HG03521 (cell line): Measurements from ENCODE around the gene MED27.

Experiments used
- ATAC-seq: cut with Tn5 transposase; IDR thresholded peaks from one replicate; pipeline ENCODE4 v1.9.1; 2021; ENCODE audit warnings: mild to moderate bottlenecking, moderate library complexity; ENCODE audit not compliant: unreplicated experiment

The MED27 gene

DNA sequence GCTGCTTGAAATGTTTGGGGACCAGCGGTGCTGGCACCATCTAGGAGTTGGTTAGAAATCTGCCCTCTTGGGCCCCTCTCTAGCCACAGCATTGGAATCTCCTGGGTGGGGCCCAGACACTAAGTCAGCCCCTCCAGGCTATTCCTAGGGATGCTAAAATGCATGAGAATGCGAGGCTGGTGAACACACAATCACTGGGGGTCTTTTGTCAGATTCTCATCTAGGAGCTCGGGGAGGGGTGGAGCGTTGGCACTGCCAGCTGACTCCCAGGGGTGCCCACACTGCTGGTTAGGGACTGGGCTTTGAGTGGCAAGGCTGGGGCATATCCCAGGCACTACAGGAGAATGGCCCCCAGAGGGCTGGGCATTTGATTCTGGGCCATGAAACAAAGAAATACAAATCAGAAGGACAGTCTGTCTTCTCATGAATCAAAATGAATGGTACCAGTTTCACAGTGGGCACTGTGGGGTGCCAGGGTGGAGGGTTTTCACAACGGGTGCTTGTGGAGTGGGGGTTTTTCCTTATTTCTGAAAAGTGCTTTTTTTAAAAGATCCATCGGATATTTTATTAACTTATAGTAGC is 212.0 kb downstream of the MED27 start:
- ATAC-seq = no peak

GRCh38 chr9:131865446-131866195 is 214.0 kb downstream of the MED27 start:
- ATAC-seq = no peak

GRCh38 chr9:131864531-131864930 is 215.1 kb downstream of the MED27 start:
- ATAC-seq = no peak

DNA sequence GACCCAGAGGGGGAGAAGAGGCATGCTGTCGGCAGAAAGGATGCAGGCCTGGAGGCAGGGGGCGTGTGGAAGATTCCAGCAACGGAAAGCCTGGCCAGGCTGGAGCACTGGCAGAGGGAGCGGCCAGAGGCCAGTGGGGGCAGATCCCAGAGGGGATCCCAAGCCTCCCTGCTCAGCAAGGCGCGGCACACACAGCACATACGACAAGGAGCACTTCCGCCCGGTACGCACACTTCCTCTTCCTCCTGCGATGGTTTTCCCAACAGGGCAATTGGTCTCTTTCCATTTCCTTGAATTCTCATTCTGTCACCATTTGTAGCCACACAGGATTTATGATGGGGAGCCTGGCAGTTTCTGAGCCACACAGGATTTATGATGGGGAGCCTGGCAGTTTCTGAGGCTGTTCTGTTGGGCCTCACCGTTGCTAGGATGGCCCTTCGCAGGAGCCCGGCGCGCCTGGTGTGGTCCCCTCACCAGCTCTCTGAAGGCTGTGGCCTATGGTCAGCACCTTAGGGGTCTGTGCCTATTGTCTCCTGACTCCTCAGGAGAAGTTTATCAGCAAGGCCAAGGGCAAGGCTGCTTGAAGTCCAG is 216.3 kb downstream of the MED27 start:
- no peak for ATAC-seq

GRCh38 chr9:131862261-131862660 is 217.4 kb downstream of the MED27 start:
- no peak for ATAC-seq

DNA sequence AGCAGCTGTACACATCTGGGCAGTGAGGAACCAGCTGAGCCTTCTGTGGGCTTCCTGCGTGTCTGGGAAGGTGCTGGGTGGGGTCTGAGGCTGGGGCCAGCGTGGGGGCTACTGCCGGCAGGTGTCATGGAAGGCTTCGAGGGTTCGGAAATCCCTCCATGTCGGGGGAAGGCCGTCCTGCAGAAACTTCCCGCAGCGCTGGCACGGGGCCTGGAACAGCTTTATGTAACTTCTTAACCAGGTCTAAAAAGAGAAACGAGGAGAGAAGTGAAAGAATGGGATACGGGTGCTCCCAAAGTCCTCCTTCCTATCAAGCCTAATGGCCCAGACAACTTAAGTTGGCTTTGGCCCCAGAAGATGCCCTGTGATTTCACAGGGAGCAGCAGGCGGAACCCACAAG is 219.2 kb downstream of the MED27 start:
- no peak for ATAC-seq

DNA sequence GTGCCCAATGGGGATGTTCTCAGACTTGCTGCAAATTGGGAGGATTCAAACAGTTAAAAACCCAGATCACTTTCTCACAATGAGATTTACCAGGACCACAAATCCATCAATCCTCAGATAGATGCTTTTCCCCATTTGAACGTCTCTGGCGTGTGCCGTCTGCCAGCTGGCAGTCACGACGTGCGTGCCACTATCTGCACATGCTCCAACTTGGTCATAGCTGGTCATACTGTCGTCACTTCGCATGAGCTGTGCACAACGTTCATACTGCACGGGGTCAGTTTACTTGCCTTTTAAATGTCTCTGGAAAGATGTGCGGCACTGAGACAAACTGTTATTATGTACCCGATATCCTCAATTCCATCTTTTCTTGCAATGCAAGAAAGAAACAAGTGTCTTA is 221.5 kb downstream of the MED27 start:
- no peak for ATAC-seq

DNA sequence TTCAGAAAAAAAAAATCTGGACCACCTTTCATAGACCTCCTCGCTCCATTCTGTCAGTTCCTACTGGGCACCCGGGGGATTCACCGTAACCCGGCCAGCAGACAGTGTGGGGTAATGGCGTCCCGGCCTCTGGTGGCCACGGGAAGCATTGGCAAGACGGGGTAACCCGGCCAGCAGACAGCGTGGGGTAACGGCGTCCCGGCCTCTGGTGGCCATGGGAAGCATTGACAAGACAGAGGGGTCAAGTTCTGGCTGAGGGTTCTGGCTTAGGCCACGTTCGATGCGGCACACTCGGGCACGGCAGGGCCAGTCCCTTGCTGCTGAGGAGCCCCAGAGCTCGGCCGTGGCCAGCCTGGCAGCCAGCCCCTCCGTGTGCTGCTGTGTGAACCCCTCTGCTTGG is 223.6 kb downstream of the MED27 start:
- ATAC-seq = no peak

GRCh38 chr9:131854896-131855613 is 224.6 kb downstream of the MED27 start:
- ATAC-seq = no peak

GRCh38 chr9:131854334-131854733 is 225.3 kb downstream of the MED27 start:
- no peak for ATAC-seq

DNA sequence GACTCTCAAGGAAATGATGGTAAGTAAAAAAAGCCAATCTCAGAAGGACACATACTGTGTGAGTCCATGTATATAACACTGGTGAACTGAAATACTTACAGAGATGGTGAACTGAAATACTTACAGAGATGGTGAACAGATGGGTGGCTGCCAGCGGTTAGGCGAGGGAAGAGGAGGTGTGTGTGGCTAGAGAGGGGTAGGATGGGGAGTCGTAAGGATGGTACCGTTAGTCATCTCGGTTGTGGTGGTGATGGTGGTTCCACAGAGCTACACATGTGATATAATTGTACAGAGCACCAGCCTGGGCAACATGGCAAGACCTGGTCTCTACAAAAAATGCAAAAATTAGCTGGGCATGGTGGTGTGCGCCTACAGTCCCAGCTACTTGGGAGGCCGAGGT is 226.2 kb downstream of the MED27 start:
- no peak for ATAC-seq

- ATAC-seq = no peak
Measured at GRCh38 chr9:131851414-131851813, 228.3 kb downstream of the MED27 start.

GRCh38 chr9:131849391-131849790 is 230.3 kb downstream of the MED27 start:
- no peak for ATAC-seq

DNA sequence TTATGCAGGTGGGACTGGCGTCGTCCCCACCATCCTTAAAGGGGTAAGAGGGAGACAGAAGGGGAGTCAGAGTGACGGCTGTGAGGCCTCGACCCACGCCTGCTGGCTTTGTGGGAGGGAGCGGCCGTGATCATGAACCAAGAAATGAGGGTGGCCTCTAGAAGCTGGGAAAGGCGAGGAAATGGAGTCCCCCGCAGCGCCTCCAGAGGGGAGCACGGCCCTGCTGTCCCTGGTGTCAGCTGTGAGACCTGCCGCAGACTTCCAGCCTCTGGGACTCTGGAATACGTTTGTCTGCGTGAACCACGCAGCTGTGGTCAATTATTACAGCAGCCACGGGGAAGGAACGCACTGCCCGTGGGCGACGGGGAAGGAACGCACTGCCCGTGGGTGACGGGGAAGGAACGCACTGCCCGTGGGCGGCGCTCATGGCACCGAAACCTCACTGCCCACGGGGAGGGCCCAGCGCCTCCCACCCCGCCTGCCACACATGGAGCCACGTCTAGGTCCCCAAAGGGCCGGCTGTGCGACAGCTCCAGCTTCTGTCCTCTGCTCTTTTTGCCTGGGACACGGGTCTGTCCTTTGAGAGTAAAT is 231.0 kb downstream of the MED27 start:
- no peak for ATAC-seq

- no peak for ATAC-seq
Measured at GRCh38 chr9:131847665-131848354, 231.9 kb downstream of the MED27 start.

DNA sequence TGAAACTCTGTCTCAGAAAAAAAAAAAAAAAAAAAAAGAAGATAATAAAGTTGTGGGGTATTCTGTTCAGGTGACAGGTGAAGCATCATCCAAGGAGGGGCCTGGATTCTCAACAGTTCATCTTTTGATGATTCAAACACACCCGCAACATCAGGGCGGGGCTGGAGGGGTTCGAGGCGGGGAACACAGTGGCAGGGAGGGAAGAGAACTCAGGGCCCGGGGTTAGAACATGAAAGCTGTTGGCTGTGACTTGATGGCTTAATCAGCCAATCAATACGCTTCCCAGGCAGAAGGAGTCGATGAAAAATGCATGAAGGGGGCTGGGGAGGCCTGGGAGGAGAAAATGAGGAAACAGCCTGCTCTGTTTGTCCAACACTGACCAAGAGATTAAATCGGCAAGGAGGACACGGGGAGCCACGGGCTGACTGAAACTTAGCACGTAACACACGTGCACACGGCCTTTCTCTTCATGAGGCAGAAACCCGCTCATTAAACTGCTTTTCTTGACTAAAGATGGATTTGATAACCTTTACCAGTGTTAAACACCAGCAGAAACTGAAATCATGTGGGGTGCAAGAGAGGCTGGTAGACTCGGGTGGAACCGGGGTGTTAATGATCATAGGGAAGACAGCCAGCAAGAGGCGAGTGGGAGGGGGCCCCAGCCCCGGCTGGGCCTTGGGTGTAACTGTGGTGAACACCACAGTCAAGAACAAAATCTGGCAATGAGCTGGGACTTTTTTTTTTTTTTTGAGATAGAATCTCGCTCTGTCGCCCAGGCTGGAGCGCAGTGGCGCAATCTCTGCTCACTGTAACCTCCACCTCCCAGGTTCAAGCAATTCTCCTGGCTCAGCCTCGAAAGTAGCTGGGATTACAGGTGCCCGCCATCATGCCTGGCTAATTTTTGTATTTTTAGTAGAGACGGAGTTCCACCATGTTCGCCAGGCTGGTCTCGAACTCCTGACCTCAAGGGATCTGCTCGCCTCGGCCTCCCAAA is 234.1 kb downstream of the MED27 start:
- ATAC-seq = no peak

DNA sequence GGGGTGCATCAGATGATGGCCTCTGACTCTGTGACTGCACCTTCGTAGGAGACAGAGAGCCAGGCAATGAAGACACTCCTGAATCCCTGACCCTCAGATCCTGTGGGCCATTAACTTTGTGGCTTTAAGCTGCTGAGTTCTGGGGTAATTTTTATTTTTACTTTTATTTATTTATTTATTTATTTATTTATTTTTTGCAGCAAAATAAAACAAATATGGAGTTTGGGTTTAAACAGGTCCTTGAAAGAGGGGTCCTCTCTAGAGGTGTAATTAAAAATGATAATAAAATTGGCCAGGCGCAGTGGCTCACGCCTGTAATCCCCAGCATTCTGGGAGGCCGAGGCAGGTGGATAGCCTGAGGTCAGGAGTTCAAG is 234.9 kb downstream of the MED27 start:
- no peak for ATAC-seq

DNA sequence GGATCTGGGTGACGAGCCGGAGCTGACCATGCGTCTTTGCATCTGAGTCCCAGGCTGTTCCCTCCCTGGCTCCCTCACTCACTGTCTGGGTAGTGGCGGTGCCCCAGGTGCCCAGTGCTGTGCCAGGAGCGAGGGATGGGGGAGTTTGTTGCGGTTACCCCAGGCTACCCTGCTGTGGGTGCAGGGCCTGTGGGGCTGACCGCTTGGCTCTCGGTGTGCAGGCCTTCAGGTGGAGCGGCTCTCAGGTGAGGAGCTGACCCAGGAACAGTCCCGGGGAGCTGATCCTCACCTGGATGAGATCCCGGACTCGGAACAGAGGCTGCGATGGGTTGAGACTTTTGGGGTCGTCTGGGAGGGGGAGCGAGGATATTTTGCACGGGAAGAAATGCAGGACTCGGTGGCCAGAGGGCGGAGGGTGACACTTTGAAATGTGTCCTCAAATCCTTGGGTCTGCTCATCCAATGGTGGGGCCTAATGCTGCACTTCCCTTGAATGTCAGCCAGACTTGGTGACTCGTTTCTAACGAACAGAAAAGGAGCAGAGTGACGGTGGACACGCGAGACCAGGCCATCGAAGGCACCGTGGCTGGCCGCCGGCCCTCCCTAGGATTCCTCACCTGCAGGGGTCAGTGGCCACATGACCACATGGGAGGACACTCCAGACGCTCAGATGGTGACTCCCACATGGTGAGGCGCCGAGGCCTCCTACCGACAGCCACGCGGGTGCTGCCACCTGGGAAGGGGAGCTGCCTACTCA is 235.5 kb downstream of the MED27 start:
- no peak for ATAC-seq

DNA sequence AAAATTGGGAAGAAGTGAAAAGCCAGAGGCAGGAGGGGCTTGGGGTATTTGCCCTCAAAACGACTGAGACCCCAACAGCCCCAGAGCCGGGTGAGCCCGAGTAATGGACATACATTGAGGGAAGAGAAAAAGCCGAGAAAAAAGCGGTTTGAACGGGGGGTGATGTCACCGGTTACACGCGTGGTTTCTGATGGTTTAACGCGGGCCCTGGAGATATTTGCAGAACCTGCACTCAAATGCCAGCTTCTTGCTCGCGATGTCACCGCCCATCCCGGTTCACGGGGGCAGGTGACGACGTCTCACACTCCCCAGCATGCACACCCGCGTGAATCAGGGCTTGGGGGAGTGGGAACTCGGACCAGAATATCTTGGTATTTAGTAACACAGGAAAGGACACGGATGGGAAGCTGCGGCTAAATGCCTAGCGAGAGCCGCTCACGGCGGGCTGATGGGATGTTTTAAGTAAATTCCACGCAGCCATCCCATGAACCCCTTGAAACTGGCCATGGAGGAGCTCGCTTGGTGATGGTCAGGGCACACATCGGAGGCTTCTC is 237.8 kb downstream of the MED27 start:
- no peak for ATAC-seq
